GM12864 (cell line): Measurements from ENCODE around the gene SLC43A3.
A peak's percentile ranks its signal among the peaks of the same experiment; 100 is the strongest.

ENCODE experiments used
- DNase-seq: peaks from one replicate; pipeline ENCODE4 v3.0.0-alpha.2; 2011; ENCODE audit warnings: low read depth
- H3K4me3 ChIP-seq: 2 replicates; pipeline ENCODE4 v1.5.1; 2011; ENCODE audit warnings: mild to moderate bottlenecking, low read depth, low read length, control low read depth
- TF ChIP-seq, protein P1 (sequence below): IDR thresholded peaks from 2 replicates; pipeline ENCODE4 v1.5.1; 2011; ENCODE audit warnings: low read depth, mild to moderate bottlenecking, moderate library complexity, low read length, control low read depth, inconsistent platforms; ENCODE audit errors: missing control alignments

The SLC43A3 gene

DNA sequence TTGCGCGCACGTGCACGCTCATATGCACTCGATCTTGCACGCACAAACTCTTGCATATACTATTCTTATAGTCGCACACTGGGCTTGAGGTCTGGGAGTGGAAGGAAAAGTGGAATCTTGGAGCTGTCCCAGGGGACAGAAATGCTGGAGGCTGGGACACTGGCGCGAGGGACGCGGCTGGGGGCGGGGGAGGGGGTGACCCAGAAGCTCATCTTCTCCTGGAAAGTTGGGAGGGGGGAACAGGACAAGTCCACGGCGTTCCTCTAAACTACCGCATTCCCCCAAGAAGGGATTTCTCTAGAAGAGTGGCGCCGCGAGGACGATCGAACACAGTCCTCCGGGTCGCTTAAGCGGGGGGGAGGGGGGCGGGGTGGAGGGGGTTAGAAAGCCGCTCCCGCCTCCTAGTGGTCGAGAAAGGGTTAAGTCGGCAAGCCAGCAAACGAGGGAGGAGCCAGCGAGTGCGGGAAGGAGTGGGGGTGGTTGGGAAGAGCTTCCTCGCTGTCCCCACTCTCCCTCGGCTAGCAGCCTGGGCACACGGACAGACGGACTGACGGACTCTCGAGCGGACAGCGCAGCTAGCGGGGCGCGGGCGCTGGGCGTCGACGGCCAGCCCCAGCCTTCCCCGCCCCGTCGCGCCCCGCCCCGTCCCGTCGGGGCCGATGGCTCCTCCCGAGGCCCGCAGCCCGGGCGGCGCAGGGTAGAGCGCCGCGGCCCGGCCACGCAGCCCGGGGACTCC lies 33.3 kb upstream of the SLC43A3 start, which contains the start of gene RTN4RL2:
TSS of gene RTN4RL2 (plus strand) at position 507 of the 736 bp plus-strand sequence. CDS start 338 bp downstream, outside the sequence.
- no peak for DNase-seq
- TF ChIP-seq, protein P1, sequence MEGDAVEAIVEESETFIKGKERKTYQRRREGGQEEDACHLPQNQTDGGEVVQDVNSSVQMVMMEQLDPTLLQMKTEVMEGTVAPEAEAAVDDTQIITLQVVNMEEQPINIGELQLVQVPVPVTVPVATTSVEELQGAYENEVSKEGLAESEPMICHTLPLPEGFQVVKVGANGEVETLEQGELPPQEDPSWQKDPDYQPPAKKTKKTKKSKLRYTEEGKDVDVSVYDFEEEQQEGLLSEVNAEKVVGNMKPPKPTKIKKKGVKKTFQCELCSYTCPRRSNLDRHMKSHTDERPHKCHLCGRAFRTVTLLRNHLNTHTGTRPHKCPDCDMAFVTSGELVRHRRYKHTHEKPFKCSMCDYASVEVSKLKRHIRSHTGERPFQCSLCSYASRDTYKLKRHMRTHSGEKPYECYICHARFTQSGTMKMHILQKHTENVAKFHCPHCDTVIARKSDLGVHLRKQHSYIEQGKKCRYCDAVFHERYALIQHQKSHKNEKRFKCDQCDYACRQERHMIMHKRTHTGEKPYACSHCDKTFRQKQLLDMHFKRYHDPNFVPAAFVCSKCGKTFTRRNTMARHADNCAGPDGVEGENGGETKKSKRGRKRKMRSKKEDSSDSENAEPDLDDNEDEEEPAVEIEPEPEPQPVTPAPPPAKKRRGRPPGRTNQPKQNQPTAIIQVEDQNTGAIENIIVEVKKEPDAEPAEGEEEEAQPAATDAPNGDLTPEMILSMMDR = peak; percentile 51
- H3K4me3 ChIP-seq = peak within 1 kb of the TSS; percentile 44; the same call in 1 of the 2 replicates

DNA sequence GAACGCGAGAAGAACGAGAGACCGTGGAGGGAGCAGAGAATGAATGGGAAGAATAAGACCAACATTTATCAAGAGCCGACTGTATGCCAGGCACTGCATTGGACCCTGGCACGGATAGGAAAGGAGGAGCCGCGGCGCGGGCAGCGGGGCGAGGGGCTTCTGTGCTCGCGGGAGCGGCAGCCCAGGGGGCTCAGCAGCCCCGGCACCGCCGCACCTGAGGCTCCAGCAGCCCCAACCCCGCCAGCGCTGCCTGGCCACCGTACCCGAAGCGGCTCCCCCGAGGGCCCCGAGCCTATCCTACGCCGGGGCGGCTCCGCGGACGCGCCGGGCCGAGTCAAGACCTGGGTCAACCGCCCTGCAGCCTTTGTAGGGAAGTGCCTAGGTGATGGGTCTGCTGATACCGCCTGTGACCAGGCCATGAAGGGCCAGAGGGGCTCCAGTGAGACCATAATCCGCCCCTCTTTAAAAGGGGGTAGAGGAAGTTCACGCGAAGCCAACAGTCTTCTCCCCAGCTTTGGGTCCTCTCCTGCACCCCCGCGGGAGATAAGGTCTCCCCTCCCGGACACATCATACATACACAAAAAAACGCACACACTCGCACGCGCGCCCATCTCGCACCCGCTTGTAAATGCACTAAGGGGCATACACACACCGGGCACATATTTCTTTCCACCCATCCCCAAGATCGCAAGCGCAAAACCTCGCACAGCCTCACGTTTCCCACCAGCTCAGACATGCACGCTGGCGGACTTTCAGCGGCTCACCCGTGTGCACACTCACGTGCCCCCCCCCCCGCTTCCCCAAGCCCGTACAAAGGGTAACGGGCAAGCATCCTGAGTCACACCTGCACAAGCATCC lies 32.5 kb upstream of the SLC43A3 start:
- peak overlapping the region; percentile 14 for H3K4me3 ChIP-seq
- no peak for DNase-seq
- TF ChIP-seq, protein P1 = no peak

DNA sequence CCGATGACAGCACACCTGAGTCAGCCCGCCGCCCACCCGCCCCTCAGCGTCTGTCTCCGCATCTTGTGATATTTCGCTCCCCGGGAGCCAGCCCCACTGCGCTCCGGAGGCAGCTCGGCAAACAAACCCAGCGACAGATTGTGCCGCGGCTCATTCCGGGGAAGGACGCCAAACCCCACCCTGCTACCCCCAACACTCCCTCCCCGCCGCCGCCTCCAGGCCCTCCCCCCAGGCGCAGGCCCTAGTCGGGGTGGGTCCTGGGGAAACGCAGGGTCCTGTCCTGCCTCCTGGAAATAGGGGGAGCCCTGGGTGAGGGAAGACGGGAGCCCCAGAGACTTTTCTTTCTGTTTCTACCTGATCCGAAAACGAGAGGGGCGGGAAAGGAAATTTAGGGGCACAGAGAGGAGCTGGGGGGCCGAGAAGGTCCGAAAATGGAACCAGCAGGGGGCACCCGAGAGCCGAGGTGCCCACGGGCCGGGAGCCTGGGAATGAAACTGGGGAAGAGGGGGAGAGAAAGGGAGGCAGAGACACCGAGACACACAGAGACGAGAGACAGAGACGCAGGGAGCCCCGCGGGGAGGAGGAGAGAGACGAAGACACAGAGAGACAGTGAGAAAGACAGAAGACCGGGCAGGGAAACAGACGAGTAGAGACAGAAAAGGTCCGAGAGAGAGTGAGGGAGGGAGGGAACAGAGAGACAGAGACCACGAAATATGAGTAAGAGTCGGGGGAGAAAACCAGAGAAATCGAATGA lies 31.7 kb upstream of the SLC43A3 start:
- H3K4me3 ChIP-seq = peak overlapping the region; percentile 14
- TF ChIP-seq, protein P1 = peak; percentile 77
- DNase-seq = no peak

DNA sequence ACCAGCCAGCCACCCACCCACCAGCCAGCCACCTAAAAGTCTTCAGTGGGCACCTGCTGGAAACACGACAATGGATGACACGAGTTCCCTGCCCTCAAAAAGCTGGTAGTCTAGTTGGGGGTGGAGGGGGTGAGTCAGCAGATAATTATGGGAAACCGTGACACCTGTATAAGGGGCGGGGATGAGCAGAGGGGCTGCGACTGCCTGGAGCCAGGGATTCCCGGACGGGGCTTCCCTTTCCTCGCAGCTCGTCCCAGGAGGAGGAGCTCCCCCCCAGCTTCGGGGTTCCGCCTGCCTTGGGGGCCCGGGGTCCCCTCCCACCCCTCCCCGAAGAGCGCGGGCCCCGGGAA lies 31.1 kb upstream of the SLC43A3 start:
- TF ChIP-seq, protein P1 = no peak
- no peak overlapping the region; the same call in none of the 2 replicates for H3K4me3 ChIP-seq
- DNase-seq = no peak

DNA sequence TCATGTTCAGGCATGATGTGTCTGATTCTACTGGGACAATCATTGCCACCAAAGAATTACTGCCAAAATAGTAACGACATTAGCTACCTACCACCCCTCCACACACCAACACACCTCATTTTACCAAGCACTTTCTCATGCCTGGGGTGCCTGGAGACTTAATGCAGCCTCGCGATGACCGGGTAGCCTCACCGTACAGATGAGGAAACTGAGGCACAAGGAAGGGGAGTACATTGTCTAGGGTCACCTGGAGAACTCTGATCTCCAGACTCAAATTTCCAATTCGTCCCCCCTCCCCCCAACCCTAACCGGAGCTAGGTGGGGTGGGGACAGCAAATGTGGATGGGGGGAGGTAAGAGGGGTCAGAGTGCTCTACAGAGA lies 30.7 kb upstream of the SLC43A3 start:
- DNase-seq = no peak
- TF ChIP-seq, protein P1 = no peak
- H3K4me3 ChIP-seq = no peak overlapping the region

DNA sequence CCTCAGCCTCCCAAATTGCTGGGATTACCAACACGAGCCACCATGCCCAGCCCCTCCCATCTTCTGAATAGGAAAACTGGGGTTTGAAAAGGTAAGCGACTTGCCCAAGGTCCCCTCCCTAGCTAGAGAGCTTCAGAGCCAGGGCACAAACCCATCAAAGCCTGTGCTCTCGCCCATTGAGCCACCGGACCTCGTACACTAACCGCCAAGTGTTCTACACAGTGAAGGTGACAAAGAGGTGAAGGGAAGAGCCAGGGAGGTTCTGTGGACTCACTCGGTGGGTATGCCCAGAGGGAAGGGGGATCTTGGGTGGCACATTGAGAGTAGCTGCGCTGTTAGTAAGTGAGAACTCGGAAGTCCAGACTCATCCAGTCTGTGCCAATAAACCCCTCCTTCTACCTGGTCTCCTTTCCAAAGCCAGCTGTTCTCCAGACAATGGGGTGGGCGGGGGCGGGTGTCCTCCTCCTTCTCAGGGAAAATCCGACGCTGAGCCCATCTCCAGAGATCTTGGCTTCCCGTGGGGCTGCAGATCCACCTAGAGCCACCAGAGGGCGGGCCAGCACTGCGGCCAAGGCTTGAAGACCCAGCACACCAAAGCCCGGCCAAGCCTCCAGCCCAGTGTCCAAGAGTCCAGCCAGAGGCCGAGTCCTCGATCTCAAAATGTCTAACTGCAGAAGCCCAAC lies 30.2 kb upstream of the SLC43A3 start:
- TF ChIP-seq, protein P1 = peak; percentile 99
- DNase-seq = peak; percentile 27
- no peak overlapping the region for H3K4me3 ChIP-seq
